Hematopoietic multipotent progenitor cell treated with erythropoietin and hydrocortisone succinate and interleukin-3 and kit ligand, for 4 days (in vitro differentiated cells): ENCODE results near the gene PDZRN3.

ENCODE experiments used
- DNase-seq: peaks from one replicate; pipeline ENCODE4 v3.0.0-alpha.2; 2015

The PDZRN3 gene

GRCh38 chr3:73511571-73512525, 112.9 kb downstream of the PDZRN3 start:
- no peak for DNase-seq

GRCh38 chr3:73510784-73511183, 114.0 kb downstream of the PDZRN3 start:
- no peak for DNase-seq

GRCh38 chr3:73510334-73510733, 114.4 kb downstream of the PDZRN3 start:
- DNase-seq = no peak

- no peak for DNase-seq
Observed at GRCh38 chr3:73509816-73510215, 114.9 kb downstream of the PDZRN3 start.

- no peak for DNase-seq
Observed at GRCh38 chr3:73509066-73509465, 115.7 kb downstream of the PDZRN3 start.

GRCh38 chr3:73508330-73508954, 116.3 kb downstream of the PDZRN3 start:
- peak; percentile 83 for DNase-seq

- no peak for DNase-seq
Observed at GRCh38 chr3:73504852-73505251, 119.9 kb downstream of the PDZRN3 start.

- no peak for DNase-seq
Observed at GRCh38 chr3:73504239-73504638, 120.5 kb downstream of the PDZRN3 start.

GRCh38 chr3:73503781-73504180, 121.0 kb downstream of the PDZRN3 start:
- no peak for DNase-seq

- DNase-seq = peak; percentile 77
Observed at GRCh38 chr3:73502609-73503583, 121.8 kb downstream of the PDZRN3 start.

GRCh38 chr3:73500321-73500720, 124.4 kb downstream of the PDZRN3 start:
- no peak for DNase-seq

GRCh38 chr3:73499787-73500186, 125.0 kb downstream of the PDZRN3 start:
- DNase-seq = no peak

- DNase-seq = no peak
Observed at GRCh38 chr3:73498764-73499622, 125.7 kb downstream of the PDZRN3 start.

GRCh38 chr3:73497646-73498406, 126.9 kb downstream of the PDZRN3 start:
- DNase-seq = no peak

- no peak for DNase-seq
Observed at GRCh38 chr3:73493543-73494308, 131.0 kb downstream of the PDZRN3 start.

GRCh38 chr3:73492186-73492585, 132.6 kb downstream of the PDZRN3 start:
- no peak for DNase-seq

- no peak for DNase-seq
Observed at GRCh38 chr3:73491287-73491662, 133.5 kb downstream of the PDZRN3 start.

GRCh38 chr3:73490453-73491286, 134.1 kb downstream of the PDZRN3 start:
- no peak for DNase-seq

- DNase-seq = no peak
Observed at GRCh38 chr3:73485877-73486330, 138.8 kb downstream of the PDZRN3 start.
